ENCODE data around the gene ULK4.

DNA sequence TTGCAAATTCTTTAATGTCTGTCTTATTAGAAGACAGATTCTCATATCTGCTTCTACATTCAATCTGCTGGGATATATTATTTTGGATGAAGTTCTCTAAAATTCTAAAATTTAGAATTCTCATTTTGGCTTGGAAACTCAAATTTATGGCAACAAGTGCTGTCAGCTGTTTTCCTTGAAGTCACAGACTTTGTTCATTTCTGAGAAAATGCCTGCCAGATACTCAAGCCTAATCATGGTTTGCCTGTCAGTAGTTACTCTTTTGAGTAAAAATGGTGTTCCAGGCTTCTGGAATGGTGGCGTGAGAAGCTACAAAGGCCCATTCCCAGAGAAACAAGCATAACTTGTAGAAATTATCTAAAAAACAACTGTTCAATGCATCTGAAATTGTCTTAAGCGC lies 646.8 kb downstream of the ULK4 start:
- no peak for TF ChIP-seq POLR2A (IDR thresholded peaks at IDR 0.05)
- TF ChIP-seq, protein P1, sequence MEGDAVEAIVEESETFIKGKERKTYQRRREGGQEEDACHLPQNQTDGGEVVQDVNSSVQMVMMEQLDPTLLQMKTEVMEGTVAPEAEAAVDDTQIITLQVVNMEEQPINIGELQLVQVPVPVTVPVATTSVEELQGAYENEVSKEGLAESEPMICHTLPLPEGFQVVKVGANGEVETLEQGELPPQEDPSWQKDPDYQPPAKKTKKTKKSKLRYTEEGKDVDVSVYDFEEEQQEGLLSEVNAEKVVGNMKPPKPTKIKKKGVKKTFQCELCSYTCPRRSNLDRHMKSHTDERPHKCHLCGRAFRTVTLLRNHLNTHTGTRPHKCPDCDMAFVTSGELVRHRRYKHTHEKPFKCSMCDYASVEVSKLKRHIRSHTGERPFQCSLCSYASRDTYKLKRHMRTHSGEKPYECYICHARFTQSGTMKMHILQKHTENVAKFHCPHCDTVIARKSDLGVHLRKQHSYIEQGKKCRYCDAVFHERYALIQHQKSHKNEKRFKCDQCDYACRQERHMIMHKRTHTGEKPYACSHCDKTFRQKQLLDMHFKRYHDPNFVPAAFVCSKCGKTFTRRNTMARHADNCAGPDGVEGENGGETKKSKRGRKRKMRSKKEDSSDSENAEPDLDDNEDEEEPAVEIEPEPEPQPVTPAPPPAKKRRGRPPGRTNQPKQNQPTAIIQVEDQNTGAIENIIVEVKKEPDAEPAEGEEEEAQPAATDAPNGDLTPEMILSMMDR (IDR thresholded peaks at IDR 0.05), result no peak

All from tibial nerve (tissue), 3 donors.